Measurements from ENCODE around the gene AARS1.

GRCh38 chr16:70306880-70307279 is 17.6 kb upstream of the AARS1 start:
- no peak for TF ChIP-seq EZH2phosphoT487 (IDR thresholded peaks at IDR 0.05)
- TF ChIP-seq, protein P1, sequence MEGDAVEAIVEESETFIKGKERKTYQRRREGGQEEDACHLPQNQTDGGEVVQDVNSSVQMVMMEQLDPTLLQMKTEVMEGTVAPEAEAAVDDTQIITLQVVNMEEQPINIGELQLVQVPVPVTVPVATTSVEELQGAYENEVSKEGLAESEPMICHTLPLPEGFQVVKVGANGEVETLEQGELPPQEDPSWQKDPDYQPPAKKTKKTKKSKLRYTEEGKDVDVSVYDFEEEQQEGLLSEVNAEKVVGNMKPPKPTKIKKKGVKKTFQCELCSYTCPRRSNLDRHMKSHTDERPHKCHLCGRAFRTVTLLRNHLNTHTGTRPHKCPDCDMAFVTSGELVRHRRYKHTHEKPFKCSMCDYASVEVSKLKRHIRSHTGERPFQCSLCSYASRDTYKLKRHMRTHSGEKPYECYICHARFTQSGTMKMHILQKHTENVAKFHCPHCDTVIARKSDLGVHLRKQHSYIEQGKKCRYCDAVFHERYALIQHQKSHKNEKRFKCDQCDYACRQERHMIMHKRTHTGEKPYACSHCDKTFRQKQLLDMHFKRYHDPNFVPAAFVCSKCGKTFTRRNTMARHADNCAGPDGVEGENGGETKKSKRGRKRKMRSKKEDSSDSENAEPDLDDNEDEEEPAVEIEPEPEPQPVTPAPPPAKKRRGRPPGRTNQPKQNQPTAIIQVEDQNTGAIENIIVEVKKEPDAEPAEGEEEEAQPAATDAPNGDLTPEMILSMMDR (IDR thresholded peaks at IDR 0.05) = no peak
